ENCODE measurements around the gene ZNF724.
"Not testable (repeated sequence)": the region's sequence is repeated elsewhere in the genome, so short reads cannot be mapped to it uniquely, and the experiment has no call there.

ZNF724 gene

DNA sequence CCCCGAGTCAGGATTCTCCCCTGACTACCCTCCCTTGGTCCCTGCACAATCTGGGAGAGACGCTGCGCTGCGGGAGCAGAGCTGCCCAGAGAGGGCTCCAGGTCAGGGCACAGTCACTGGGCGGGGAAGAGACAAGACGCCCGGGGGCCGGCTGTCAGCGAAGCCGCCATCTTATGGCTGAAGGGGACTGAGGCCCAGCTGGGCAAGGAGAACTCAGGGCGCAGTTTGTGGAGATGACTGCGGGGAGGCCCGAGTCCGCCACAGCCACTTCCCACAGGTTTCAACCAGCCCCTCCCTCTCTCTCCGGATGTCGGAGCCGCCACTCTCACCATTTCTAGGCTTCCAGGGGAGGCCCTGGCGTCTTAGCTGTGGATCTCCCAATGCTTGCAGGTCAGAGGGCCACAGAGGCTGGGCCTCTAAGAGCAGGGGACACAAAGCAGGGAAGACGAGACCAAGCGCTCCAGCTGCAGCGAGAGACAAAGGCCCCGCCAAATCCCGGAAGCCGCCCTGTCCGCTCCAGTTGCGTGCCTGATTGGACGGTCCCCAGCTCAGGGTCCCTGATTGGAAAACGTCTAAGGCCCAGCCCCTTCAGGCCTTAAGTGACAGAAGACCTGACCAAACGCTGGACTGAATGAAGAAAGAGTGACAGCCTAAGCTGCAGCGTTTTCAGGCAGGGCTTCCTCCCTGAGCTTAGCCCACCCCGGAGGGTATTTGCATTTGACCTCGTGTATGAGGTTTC is at the start of gene ZNF724:
ZNF724 (minus strand) TSS at position 484 of the 739 bp plus-strand sequence; CDS start at position 332, 152 bp downstream.
- peak; percentile 88 for DNase-seq

GRCh38 chr19:23294141-23294540 is 43.9 kb upstream of the ZNF724 start:
- no peak for DNase-seq

DNA sequence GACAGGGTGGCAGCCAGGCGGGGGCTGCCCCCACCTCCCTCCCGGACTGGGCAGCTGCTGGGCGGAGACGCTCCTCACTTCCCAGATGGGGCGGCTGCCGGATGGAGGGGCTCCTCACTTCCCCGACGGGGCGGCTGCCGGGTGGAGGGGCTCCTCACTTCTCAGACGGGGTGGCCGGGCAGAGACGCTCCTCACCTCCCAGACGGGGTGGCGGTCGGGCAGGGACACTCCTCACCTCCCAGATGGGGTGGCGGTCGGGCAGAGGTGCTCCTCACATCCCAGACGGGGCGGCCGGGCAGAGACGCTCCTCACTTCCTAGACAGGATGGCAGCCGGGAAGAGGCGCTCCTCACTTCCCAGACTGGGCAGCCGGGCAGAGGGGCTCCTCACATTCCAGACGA is 39.8 kb upstream of the ZNF724 start:
- not testable (repeated sequence) for DNase-seq

GRCh38 chr19:23287620-23288019 is 37.4 kb upstream of the ZNF724 start:
- DNase-seq = no peak

DNA sequence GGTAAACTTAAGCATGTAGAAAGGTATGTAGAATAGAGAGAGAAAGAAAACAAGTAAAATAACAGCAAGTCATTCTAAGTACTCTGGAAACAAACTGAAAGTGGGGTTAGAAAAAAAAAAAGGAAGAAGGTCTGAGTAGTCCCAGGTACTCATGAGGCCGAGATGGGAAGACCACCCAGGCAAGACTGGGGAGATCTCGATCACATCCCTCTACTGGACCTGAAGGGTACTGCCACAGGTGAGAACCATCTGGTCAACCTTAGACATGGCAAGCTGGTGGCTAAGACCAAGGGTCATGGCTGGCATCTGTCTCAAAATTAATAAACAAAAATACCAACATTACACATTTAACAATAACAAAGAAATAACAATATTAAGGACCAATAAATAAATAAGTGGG is 36.3 kb upstream of the ZNF724 start:
- no peak for DNase-seq

- DNase-seq = no peak
Observed at GRCh38 chr19:23285948-23286347, 35.8 kb upstream of the ZNF724 start.

- DNase-seq = not testable (repeated sequence)
Observed at GRCh38 chr19:23285326-23285725, 35.1 kb upstream of the ZNF724 start.

DNA sequence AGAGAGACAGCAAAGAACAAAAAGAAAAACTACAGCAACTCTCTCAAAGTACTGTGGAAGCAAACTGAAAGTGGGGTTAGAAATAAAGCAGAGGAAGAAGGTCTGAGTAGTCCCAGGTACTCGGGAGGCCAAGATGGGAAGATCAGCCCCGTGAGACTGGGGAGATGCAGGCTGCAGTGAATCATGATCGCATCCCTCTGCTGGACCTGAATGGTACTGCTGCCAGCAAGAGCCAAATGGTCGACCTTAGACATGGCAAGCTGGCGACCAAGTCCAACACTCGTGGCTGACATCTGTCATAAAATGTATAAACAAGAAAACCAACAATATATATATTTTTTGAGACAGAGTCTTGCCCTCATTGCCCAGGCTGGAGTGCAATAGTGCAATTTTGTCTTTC is 33.7 kb upstream of the ZNF724 start:
- DNase-seq = no peak

DNA sequence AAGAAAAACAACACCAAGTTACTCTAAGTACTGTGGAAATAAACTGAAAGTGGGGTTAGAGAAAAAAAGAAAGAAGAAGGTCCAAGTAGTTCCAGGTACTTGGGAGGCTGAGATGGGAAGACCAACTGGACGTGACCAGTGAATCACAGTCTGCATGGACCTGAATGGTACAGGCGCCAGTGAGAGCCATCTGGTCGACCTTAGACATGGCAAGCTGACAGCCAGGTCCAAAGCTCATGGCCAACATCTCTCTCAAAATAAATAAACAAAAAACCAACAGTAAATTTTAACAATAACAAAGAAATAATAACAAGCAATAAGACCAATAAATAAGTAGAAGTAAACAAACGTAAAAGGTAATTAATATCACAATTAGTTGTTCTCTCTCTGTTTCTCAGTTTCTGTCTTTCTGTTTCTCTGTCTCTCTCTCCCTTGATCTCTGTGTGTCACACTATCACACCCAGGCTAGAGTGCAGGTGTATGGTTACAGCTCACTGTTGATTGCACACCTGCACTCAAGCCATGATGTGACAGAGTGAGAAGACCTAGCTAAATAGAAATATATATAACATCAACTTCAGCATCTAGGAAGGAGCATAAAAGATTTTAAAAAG is 31.6 kb upstream of the ZNF724 start:
- DNase-seq = no peak

DNA sequence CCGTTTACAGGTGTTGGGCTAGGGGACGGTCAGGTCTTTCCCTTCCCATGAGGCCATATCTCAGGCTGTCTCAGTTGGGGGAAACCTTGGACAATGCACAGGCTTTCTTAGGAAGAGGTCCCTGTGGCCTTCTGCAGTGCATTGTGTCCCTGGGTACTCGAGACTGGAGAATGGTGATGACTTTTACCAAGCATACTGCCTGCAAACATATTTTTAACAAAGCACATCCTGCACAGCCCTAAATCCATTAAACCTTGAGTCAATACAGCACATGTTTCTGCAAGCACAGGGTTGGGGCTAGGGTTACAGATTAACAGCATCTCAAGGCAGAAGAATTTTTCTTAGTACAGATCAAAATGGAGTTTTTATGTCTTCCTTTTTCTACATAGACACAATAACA is 27.9 kb upstream of the ZNF724 start:
- not testable (repeated sequence) for DNase-seq

- peak; percentile 84 for DNase-seq
Observed at GRCh38 chr19:23273590-23274412, 23.6 kb upstream of the ZNF724 start.

DNA sequence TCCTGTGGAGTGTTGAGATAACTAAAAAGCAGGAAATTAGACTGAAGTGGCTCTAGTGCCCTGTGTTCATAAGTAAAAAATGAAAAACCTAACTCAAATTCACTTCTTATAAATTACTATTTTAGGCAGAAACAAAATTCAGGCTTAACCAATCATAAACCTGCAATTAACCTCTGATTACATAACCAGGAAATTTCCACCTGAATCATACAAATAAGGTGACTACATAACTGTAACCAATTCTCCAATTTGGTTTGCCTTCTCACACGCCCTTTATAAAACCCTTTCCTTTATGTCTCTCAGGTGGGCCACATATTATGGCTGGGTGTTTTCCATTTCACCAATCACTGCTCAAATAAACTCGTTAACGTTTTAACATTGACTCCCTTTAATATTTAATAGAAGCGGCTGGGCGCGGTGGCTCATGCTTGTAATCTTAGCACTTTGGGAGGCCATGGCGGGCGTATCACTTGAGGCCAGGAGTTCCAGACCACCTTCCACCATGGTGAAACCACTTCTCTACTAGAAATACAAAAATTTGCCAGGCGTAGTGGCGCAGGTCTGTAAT is 22.9 kb upstream of the ZNF724 start:
- DNase-seq = no peak

- DNase-seq = no peak
Observed at GRCh38 chr19:23263870-23264590, 13.8 kb upstream of the ZNF724 start.

- DNase-seq = no peak
Observed at GRCh38 chr19:23263396-23263795, 13.2 kb upstream of the ZNF724 start.

GRCh38 chr19:23262920-23263319 is 12.7 kb upstream of the ZNF724 start:
- DNase-seq = no peak

DNA sequence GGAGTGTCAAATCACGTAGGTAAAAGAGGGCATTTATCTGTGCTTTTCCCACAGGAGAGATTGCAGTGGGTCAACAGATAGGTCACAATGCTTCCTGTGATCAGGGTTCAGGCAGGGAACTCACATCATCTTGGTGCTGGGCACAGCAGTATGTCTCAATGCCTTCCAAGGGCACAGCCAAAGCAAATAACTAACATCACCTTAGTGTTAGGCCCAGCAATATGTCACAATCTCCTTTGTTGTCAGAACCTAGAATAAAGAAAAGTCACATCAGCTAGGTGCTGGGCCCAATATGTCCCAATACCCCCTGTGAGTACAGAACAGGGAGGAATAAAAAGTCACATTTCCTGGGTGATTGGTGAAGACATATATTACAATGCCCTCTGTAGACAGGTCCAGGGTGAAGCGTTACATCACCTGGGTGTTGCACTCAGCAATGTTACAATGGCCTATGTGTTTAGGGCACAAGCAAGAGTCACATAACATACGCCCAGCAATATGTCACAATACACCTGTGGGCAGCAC is 11.4 kb upstream of the ZNF724 start:
- no peak for DNase-seq

GRCh38 chr19:23260956-23261355 is 10.8 kb upstream of the ZNF724 start:
- DNase-seq = no peak

DNA sequence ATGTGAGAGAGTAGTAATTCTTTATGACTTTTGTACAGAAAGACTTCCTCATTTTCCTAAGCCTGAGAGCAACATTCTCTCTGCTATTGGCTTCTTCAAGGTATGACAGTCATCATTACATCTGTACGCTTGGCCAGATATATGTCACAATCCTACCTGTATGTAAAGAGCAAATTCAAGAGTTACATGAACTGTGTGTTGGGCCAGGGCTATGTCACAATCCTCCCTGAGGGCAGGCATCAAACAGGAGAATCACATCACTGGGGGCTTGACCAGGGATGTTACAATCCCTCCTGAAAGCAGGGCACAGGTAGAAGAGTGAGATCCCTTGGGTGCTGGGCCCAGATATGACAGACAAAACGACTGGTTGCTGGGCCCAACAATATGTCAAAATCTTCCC is 9.8 kb upstream of the ZNF724 start:
- no peak for DNase-seq

GRCh38 chr19:23255700-23256099 is 5.5 kb upstream of the ZNF724 start:
- DNase-seq = no peak

- no peak for DNase-seq
Observed at GRCh38 chr19:23254141-23254910, 4.1 kb upstream of the ZNF724 start.

GRCh38 chr19:23253256-23253655 is 3.1 kb upstream of the ZNF724 start:
- not testable (repeated sequence) for DNase-seq

GRCh38 chr19:23241419-23241818 is 8.8 kb downstream of the ZNF724 start:
- DNase-seq = no peak
